ENCODE results near the gene SP100. TPM values are rescaled to one million over a fixed set of nuclear protein-coding genes. Genes with fewer than 3 reads are reported as not detected.
"Not testable (repeated sequence)": the region's sequence is repeated elsewhere in the genome, so short reads cannot be mapped to it uniquely, and the experiment has no call there.

SP100 gene
- 110 and 132 TPM in 2 replicates for total RNA-seq

DNA sequence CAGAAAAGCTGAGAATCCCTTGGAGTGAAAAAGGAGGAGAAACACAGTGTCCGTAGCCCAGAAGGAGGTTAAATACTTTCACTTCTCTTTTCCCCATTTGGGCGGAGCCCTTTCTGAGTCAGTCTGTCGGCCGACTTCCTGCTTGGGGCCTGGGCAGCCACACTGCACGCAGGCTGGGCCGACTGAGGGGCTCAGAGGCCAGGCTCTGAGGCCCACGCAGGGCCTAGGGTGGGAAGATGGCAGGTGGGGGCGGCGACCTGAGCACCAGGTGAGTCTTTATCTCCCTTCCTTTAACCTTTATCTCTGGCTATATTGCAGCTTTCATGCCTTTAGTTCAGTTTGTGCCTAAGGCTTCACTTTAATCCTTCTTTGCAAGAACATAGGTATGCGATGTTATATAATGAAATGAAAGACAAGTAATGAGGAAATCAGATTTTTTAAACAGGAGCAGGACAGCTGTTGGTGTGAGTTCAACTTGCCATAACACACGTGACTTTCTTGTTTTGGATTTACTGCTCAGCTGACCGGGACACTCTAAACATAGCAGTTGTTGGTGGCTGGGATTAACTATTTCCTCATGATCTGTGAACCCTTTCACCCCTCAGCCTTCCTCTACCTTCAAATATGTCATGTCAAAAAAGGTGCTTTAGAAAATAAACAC lies at the start of gene SP100:
Gene SP100, plus strand, starts transcription at position 141 of the 661 bp plus-strand sequence. Its CDS starts 96 bp downstream, at position 237.
- peak; percentile 54 for DNase-seq (ENCODE audit: low read depth, low spot score)

DNA sequence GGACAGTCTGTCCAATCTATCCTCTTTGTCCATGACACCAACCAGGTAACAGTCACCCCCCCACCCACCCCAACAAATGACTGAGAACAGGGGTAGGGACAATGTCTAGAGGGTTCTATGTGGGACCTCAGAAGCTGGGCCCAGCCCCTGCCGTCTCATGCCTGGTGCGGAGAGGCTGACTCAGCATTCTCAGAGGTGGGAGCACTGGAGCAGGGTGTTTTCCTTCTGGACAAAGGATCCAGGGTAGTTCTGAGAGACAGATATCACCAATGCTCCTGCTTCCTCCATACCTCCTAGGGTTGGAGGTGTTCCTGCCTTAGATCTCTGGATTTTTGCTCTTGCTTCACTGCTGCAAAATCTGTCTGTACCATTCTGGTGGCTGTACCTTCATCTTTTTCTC lies 33.9 kb upstream of the SP100 start:
- DNase-seq (ENCODE audit: low read depth, low spot score) = no peak

DNA sequence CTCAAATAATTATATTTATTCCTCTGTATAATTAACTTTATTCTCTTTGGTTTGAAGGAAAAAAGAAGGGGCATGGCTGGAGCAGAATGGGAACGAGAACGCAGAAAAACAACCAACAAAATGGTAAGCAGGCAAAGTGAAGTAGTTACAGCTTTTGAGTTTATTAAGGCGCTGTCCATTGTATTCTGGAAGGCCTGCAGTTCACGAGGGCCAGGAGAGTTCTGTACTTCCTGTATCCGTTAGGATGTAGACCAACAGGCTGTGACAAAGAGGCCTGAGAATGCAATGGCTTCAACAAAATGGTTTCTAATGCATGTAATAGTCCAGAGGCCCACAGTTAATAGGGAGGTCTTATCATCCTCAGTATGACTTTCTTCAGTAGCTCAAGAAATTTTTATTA lies 32.5 kb upstream of the SP100 start:
- DNase-seq (ENCODE audit: low read depth, low spot score) = no peak

DNA sequence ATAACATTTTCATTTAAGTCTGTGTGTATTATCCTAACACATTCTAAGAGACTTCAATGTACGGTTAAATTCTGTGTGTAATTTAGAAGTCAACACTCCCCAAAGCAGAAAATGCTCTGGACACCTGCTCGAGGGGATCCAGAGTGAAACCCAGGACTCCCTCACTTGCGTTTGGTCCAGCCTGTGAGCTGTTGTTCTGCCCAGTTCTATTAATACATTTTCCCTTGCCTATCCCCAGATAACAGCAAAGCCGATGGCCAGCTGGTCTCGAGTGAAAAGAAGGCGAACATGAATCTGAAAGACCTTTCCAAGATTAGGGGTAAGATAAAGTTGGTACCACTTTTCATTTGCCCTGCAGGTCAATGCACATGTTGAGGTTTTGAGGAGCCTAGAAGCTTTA lies 31.0 kb upstream of the SP100 start:
- no peak for DNase-seq (ENCODE audit: low read depth, low spot score)

DNA sequence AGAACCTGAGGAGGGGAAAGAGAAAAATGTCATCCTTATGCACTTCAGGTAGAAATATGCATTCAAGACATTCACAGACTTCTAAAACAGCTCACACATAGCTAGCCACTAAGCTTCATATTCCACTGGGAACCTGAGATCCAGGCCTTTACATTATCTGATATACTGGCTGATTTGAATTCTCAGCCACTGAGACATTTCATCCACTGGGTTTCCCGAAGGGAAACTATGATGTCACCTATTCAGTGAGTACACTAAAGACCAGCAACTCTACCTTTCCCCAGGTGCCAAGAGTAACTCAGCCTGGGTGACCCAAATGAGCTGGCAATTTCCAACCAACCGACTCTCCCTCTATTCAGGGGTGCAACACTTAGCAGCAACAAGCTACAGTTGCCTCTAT lies 21.7 kb upstream of the SP100 start:
- no peak for DNase-seq (ENCODE audit: low read depth, low spot score)

DNA sequence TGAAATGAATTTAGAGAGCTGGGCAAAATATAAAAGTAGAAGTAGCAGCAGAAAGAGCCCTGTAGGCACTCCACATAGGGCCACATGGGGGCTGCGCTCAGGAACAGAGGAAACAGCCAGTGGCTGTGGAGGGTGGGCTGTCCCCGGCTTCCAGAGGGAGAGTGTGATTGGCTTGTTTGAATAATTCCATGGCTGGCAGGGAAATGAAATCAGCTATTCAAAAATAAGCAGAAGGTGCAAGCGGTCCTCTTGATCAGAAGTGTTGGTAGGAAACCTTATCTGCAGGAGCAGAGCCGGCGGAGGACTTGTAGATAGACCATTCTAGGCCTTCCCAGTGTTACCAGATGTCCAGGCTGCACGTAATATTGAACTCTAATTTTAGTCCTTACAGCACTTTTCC lies 17.3 kb upstream of the SP100 start:
- not testable (repeated sequence) for DNase-seq (ENCODE audit: low read depth, low spot score)

DNA sequence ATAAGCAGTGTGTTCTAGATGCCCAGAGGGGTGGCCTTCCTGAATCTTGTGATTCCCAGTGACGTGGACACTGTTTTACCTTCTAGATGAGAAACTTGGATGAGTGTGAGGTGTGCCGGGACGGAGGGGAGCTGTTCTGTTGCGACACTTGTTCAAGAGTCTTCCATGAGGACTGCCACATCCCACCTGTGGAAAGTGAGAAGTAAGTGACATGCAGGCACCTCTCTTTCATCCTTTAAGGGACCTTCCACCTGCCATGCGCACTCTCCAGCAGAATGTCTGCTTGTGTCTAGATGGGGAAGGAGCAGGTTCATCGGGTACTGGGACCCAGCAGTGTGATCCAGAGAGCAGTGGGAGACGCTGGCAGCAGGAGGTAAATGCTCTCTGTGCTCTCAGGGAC lies 16.0 kb upstream of the SP100 start:
- no peak for DNase-seq (ENCODE audit: low read depth, low spot score)

DNA sequence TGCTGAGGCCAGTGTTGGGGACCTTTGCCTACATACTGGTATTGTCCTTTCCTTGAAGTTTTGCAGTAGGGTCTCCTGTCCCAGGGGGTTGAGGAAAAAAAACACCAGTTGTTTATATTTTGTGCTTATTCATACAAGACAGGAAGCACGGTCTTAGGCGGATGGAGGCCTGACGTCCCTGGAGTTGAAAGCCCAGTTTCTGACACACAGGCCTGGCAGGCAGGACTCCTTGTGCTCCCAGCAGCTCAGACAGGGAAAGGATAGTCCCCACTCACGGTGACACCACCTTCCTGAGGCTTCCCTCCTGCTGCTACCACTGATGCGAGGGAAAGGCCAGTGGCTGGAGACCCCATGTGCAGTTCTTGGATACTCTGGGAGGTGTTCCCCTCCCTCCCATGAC lies 15.5 kb upstream of the SP100 start:
- DNase-seq (ENCODE audit: low read depth, low spot score) = no peak

DNA sequence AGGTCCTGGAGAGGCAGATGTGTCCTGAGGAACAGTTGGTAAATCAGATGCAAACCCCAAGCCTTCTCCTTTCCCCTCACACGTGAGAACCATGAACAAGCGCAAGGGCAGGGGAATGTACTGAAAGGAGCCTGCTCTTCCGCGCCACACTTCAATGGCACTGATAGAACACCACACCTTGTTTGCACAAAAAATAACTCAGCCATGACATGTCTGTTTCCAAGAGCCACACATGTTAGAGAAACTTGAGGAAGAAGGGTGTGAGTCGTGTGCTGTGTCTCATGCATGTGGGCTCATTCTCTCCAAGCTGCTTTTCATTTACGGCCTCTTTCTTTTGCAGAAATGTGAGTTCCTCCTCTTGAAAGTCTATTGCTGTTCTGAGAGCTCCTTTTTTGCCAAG lies 15.0 kb upstream of the SP100 start:
- not testable (repeated sequence) for DNase-seq (ENCODE audit: low read depth, low spot score)

DNA sequence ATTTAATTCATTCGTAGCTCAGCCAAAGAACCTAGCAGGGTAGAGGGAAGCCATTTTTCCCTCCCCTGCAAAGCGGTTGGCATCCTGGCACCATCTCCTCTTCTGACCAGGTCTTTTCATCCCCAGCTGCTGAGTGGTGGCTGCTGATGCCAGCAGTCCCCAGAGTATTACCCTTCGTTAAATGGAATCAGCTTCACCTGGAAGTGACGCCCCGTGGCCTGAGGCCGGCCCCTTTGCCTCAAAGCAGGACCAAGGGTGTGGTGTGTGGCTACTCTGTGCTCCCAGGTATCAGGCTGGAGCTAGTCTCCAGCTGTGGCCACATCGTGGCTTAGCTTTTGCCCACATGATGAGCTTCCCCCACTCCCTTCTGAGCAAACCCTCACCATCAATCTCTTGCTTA lies 12.3 kb upstream of the SP100 start:
- no peak for DNase-seq (ENCODE audit: low read depth, low spot score)

DNA sequence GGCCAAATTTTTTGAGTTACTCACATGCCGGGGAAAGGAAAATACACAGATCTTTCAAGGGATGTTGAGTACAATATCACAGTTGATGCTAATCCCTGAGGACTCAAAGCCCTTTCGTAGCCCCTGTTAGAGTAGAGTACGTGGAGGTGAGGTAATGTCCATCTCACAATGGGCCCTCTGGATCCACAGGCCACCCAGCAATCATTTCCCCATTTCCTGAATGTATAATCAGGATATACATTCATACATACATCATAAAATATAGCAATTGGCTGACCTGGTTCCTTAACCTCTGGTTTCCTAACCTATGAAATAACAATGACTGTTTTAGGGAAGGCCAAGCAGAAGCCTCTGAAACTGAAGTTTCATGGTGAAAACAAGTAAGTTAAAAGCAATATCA lies 10.2 kb upstream of the SP100 start:
- DNase-seq (ENCODE audit: low read depth, low spot score) = no peak

DNA sequence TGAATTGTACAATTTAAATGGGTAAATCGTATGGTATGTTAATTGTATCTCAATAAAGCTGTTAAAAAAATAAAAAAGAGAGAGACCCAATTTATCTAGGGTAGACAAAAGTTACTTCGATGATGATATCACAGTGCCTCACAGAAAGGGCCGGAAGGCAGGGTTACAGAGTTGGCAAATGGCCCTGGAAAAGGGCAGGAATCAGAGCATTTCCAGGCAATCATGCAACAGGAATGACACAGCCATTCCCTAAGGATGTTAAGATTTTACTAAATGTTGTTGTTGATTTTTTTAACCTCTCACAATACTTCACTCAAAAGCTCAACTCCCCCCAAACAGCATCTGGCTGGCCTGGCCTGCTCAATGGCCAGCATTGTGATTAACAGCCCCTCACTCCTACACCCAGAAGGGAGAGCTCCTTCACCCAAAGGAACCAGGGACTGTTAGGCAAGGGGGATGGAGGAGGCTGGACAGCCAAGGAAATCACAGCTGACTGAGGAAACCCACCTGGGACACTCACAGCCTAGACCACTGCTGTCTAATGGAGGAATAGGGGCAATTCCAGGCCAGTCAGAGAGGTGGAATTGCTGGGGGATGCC lies 7.7 kb upstream of the SP100 start:
- peak; percentile 89 for DNase-seq (ENCODE audit: low read depth, low spot score)

DNA sequence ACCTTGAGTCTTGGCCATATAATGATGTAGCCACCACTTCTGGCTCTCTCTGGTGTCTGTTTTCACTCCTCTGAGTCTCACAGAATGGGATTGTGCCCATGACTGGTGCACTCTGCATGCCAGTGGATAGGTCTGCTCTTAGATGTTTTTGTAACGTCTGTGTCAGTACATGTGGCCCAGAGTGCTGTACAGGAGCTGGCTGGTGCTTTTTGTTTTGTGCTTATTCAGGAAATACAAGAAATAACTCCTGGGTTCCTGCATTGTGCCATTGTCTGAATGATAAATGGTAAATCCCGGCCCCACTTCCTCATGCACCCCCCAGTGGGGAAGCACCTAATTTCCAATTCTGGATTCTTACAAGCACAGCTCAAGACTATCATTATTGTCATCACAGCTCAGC lies 6.7 kb upstream of the SP100 start:
- DNase-seq (ENCODE audit: low read depth, low spot score) = peak; percentile 77

DNA sequence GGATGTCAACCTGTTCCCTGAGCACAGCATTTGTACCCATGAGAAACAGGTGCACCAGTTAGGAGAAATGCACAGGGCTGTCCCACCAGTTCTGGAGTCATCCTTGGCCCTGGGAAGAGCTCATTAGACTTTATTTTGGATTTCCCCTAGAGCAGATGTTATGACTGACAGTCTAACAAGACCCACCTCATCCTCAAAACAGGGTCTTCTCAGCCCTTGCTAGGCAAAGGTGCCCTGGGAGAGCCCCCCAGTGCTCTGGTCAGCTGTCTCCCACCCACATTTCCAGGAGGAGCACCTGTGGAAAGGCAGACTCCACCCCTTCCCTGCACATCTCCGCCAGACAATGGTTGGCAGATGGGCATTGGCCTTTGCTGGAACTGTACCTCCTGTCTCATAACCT lies 5.7 kb upstream of the SP100 start:
- DNase-seq (ENCODE audit: low read depth, low spot score) = no peak

DNA sequence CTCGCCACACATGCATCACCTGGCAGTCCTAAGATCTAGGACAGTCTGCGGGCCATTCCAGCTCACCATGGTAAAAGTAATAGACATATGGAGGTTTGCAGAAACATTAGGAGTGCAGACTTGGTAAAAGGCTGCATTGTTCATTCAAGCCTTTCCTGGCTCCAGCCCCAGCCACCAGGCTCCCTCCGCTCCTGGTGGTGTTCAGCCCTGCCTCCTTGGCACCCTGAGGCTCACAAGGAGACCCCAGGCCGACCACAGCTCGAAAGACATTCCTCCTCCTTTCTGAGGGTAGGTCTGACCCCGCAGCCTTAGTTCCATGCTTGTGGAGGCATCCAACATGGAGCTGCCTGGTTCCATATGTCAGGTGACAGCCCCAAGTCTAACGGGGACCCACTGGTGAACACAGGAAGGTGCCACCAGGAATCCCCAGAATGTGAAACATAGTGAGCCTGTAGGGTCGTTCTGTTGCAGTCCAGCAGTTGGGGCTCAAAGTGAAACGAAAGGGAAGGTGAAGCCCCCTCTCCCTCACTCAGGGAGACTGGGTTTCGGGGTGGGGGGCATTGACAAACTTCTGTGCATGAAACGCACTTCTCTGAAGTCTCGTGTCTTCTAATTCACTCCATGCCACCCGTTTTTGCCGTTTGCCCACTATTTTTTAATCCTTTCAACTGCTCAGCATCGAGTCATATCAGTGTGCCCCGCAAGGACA lies 5.0 kb upstream of the SP100 start:
- no peak for DNase-seq (ENCODE audit: low read depth, low spot score)

DNA sequence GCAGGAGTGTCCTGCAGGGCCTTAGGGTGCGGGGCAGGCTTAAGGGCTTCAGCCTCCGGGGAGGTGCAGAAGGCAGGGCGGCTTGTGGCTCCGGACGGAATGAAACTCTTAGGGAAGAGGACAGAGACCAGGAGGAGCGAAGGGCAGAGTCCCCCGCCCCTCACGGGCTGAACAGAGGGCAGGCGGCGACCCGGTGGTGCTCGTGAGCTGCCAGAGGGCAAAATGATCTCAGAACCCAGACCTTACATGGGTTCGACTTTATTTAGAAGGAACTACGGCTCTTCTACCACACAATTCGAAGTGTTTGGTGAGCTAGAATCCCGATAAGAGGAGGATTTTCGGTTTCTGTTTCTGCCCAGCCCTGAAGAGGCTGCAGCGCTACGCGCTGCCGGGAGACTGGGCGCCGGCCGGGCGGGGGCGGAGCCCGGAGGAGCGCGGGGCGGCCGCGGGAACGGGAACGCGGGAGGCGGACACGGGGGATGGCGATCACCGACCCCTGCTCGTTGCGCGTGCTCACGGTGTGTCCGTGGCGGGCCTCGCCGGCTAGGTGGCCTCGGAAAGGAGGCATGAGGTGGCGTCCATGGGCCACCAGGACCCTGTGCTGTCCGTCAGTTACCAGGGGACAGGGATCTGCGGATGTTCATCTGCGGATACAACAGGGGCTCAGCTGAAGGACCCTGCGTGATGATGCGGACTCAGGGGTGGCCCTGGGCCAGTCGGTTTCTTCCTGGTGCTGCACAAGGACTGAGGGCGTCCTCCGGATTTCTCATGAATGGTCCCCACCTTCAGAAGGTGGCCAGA lies 4.2 kb upstream of the SP100 start:
- DNase-seq (ENCODE audit: low read depth, low spot score) = no peak

DNA sequence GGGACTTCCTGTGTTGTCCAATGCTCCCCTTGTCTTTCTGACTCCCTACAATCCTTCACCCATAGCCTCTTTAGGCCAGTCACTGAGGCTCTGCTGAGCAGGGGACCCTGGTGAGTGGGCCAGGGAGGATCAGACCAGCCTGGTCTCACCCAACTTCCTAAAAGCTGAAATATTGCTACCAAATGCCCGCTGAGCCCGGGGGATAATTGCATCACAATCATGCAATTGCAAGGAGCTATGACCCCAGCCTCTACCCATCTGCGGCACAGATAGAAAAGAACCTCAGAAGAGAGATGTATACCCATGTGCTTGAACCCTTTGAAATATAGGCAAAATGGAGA lies 3.7 kb upstream of the SP100 start:
- no peak for DNase-seq (ENCODE audit: low read depth, low spot score)

DNA sequence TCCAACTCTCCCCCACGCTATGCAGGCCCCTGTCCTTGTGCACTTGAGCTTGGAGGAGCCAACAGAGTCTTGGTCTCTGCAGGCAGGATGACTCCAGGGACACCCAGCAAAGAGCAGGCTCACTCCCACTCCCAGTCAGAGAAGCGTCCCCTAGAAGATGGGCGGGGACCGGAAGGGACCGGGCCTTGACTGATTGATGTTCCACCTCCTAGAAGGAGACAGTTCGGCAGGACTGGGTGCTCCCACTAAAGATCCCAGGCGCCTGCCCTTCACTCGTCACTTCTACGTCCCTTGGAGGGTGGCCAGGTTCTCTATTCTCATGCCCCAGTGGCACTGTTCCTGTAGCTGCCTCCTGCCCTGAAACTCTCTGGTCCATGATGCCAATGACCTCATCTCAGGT lies 3.2 kb upstream of the SP100 start:
- no peak for DNase-seq (ENCODE audit: low read depth, low spot score)

DNA sequence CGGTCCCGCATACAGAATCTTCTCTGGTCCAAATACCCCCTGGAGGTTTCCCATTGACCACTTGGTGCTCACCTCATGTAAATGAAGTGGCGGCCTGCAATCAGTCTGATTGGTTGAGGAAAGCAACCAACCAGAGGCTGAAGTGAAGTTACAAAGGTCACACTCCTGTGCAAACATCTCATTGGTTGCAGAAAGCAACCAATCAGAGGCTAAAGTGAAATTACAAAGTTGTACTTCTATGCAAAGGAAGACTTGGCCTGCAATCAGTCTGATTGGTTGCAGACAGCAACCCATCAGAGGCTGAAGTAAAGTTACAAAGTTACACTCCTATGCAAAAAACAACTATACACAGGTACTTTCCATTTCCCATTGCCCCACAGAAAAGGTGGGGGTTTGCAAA lies 2.5 kb upstream of the SP100 start:
- DNase-seq (ENCODE audit: low read depth, low spot score) = no peak

DNA sequence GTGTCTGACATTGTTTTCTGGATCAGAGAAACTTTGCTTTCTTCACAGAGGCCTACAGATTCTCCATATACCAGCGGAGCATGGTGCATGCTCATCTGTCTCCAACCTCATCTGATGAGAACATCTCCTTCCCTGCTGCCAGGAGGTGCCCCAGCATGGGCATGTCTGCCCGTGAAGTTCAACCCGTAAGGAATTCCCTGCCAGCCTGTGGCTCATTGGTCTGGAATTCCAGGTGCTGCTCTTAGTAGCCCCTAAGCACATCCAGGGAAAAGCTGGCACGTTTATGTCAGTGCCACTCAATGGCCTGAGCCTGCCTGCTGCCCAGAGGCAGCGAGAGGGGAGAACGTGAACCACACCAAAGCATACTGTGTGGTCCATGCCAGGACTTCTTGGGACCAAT lies 1.7 kb upstream of the SP100 start:
- DNase-seq (ENCODE audit: low read depth, low spot score) = no peak

DNA sequence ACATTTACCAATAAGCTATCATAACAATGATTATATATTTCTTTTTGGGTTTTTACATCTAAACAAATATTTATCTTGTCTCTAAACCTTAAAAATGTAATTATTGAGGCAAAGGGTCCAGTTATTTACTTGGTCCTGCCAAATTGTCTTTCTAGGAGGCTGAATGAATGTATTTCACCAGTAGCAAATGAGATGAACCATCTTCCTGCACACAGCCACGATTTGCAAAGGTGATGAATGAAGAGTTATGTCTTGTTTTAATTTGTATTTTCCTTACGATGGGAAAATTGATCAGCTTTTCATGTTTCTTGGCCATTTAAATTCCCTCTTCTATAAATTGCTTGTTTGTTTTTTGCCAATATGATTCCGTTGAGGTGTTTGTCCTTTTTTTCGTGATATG lies 1.4 kb downstream of the SP100 start:
- DNase-seq (ENCODE audit: low read depth, low spot score) = no peak

DNA sequence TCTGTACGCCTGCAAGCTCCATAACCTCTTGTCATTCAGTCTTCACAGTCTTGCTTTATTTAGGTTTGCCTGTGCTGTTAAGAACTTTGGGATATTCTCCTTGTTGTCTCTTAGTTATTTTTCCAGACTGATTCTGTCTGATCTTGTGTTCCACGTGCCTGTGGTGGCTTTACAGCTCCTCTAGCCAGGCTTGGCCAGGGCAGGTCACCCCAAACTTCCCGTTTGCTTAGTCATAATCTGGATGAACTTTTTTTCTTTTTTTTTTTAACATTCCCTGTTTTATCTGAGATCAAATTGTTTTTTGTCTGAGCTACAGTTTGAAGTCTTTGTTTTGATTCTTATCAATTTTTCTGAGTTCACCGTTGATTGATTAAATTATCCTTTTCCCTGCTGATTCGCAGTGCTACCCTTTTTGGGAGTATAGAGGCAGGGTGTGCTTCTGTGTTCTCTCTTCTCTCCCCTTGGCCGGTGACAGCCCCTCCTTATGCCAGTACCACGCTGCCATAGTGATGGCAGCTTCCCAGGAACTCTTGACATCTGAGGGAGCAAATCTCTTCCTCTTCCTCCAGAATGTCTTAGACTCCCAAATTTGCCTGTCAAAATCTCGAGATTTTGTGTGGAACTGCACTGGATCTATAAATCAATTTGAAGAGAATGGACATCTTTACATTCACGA lies 2.5 kb downstream of the SP100 start:
- no peak for DNase-seq (ENCODE audit: low read depth, low spot score)
